ENCODE data around the gene STX10. TPM values are rescaled to one million over a fixed set of nuclear protein-coding genes. Genes with fewer than 3 reads are reported as not detected.

STX10 gene
- total and polyA plus RNA-seq, 2 of the 4 experiments (the other 2 are of a cell fraction), result 64.9 to 82.0 TPM

- TF ChIP-seq RFX5 (IDR thresholded peaks at IDR 0.05; ENCODE audit: low read depth, low read length), result no peak
- peak; percentile 99 for TF ChIP-seq CHD1 (IDR thresholded peaks at IDR 0.05; ENCODE audit: low read depth, low read length)
Observed at GRCh38 chr19:13152974-13153568, 2.9 kb upstream of the STX10 start (continued).

- intact Hi-C loops (cut with micrococcal nuclease) (loop anchor here (1.0 kb wide), 1 partner anchor 34 kb away; the partner anchor contains the start of gene NACC1), dilution Hi-C loops (cut with HindIII; ENCODE audit: low sequenced_read_pairs, unreplicated experiment) (no loop called here), in situ Hi-C loops (cut with MboI; ENCODE audit: low sequenced_read_pairs) (loop anchor here (10.0 kb wide), 1 partner anchor 692 kb away; no protein-coding TSS in a partner anchor)
- Histone ChIP-seq H3K56ac (ENCODE audit: extremely low read depth, insufficient read depth, low read length) (peak overlapping the region; percentile 92), H4K20me1 (ENCODE audit: insufficient read depth, low read length) (peaks cover 29% of the 10 kb centered on the region), H3K9me1 (ENCODE audit: insufficient read depth, low read length) (peaks cover 4% of the 10 kb centered on the region; the same call in 1 of the 2 replicates), H3K4me1 (ENCODE audit: control insufficient read depth, insufficient read depth, low read length) (peaks cover 17% of the 10 kb centered on the region), H2BK15ac (ENCODE audit: low read depth, low read length) (peak overlapping the region; percentile 54; the same call in 2 of the 3 replicates), H3K4ac (ENCODE audit: low read depth, low read length) (peak overlapping the region; percentile 86), H2AK5ac (ENCODE audit: low read depth, low read length) (peak overlapping the region; percentile 95), H3K23ac (ENCODE audit: low read depth, low read length) (peak overlapping the region; percentile 90), H3K27ac (ENCODE audit: insufficient read depth, low read length) (peak overlapping the region; percentile 81), H2AFZ (replicated peaks; ENCODE audit: low read length, poor library complexity) (peak overlapping the region; percentile 84), H3K79me1 (ENCODE audit: low read depth in 1 of 2, low read length in 2 of 2) (peaks cover 2 to 47% of the 10 kb centered on the region in 2 experiments; a peak in 2 of 4 replicates), H2BK20ac (ENCODE audit: low read depth, low read length) (0 out of 2 replicates have a peak overlapping the region, but pooled peaks have one; percentile 8), H2AK9ac (replicated peaks; ENCODE audit: low read depth, low read length, poor library complexity) (peak overlapping the region; percentile 93), H3K4me3 (ENCODE audit: insufficient read depth, low read depth, low read length) (peak overlapping the region; percentile 82), H4K91ac (ENCODE audit: insufficient read depth, low read depth, low read length) (peak overlapping the region; percentile 64), H3K9me3 (ENCODE audit: control insufficient read depth, insufficient read depth, low read length) (no peaks in the 10 kb centered on the region), H4K5ac (ENCODE audit: low read depth, low read length) (peak overlapping the region; percentile 43), H3K18ac (ENCODE audit: low read depth, low read length) (peak overlapping the region; percentile 48), H3K14ac (replicated peaks; ENCODE audit: low read depth, low read length) (peak overlapping the region; percentile 87), H4K8ac (ENCODE audit: low read depth in 2 of 2, low read length in 2 of 2) (peak overlapping the region; percentile 75 to 86), H3K9ac (ENCODE audit: low read depth, low read length) (peak overlapping the region; percentile 80), H2BK5ac (ENCODE audit: low read depth, low read length, poor library complexity, severe bottlenecking) (peak overlapping the region; percentile 82), H2BK120ac (ENCODE audit: low read depth, low read length) (peak overlapping the region; percentile 77), H3K36me3 (ENCODE audit: control insufficient read depth, insufficient read depth, low read length) (peaks cover 2% of the 10 kb centered on the region; the same call in 1 of the 2 replicates), H3K27me3 (ENCODE audit: control insufficient read depth, insufficient read depth, low read length) (no peaks in the 10 kb centered on the region), H3K4me2 (ENCODE audit: low read depth, low read length) (peak overlapping the region; percentile 81)
- CTCF ChIA-PET, result interaction anchor here (1.0 to 1.5 kb wide), 2 partner anchors 9 to 26 kb away, joined by 3 read pairs; no protein-coding TSS in a partner anchor
- no TSS peak for BruUV-seq (replicated peaks)
- DNase-seq (no peak), ATAC-seq (ENCODE audit: low read depth) (peak; percentile 0; the same call in 1 of the 2 replicates)
- POLR2A ChIA-PET (ENCODE audit: unreplicated experiment), result interaction anchor here (0.5 to 1.7 kb wide), 5 partner anchors 11 to 719 kb away, joined by 3 to 5 read pairs (median 4); no protein-coding TSS in a partner anchor
- TF ChIP-seq RCOR1 (IDR thresholded peaks at IDR 0.05; ENCODE audit: insufficient replicate concordance, low read length) (no peak), NFE2L2 (IDR thresholded peaks at IDR 0.05; ENCODE audit: low read depth, low read length) (no peak), SMC3 (IDR thresholded peaks at IDR 0.05; ENCODE audit: low read depth, low read length) (no peak), CEBPB (IDR thresholded peaks at IDR 0.05; ENCODE audit: low read depth, low read length) (no peak), RAD21 (IDR thresholded peaks at IDR 0.05; ENCODE audit: low read length) (no peak), MAZ (IDR thresholded peaks at IDR 0.05; ENCODE audit: borderline replicate concordance, low read depth, low read length) (no peak), CTCF (conservative IDR thresholded peaks at IDR 0.05; ENCODE audit: low read depth, low read length) (no peak)
- WGBS, 2 experiments (ENCODE audit: extremely low coverage in 2 of 2, insufficient read length in 1 of 2), result 3% methylated on average over 8 of the region's 25 CpGs; no CpG with 5 or more reads in 1 of the 2 experiments
Observed at GRCh38 chr19:13152356-13152973, 2.3 kb upstream of the STX10 start.

Data from IMR-90 (cell line).